HEK293 (cell line): Measurements from ENCODE around the gene CHST3.
"Not testable (repeated sequence)": the region's sequence is repeated elsewhere in the genome, so short reads cannot be mapped to it uniquely, and the experiment has no call there.

ENCODE experiments used
- CTCF ChIA-PET: fragments of 350-600 bp; formaldehyde crosslinking; extraction: SDS; loops from one replicate; lab custom pipeline; 2021; ENCODE audit warnings: antibody characterized with exemption; lab: Yijun Ruan, JAX
- POLR2A ChIA-PET: fragments of 300-600 bp; formaldehyde crosslinking; extraction: SDS; loops from one replicate; lab custom pipeline; 2020; ENCODE audit warnings: antibody characterized with exemption, inconsistent platforms; lab: Yijun Ruan, JAX
- H3K27ac ChIP-seq: fragments of 200-500 bp; sonication (Bioruptor generic); 2 replicates; pipeline ENCODE4 v1.5.1; 2014; ENCODE audit warnings: low read depth, low read length, control low read depth, inconsistent platforms; ENCODE audit errors: extremely low read depth
- H3K36me3 ChIP-seq, 2 experiments: fragments of 200-500 bp in 1 of 2; sonication (Bioruptor generic) in 1 of 2; 1 replicate in 1 of 2; 2 replicates in 1 of 2; pipeline ENCODE4 v1.5.1; 2014 to 2017; ENCODE audit warnings: inconsistent platforms in 2 of 2, low read length in 2 of 2; ENCODE audit not compliant: control insufficient read depth in 2 of 2, insufficient read depth in 1 of 2
- H3K4me1 ChIP-seq: fragments of 200-500 bp; sonication (Bioruptor generic); 2 replicates; pipeline ENCODE4 v1.5.1; 2014; ENCODE audit warnings: mild to moderate bottlenecking, low read length, inconsistent platforms; ENCODE audit not compliant: control insufficient read depth, insufficient read depth
- H3K4me3 ChIP-seq: 2 replicates; pipeline ENCODE4 v1.5.1; 2011; ENCODE audit warnings: low read depth, mild to moderate bottlenecking, control low read depth, low read length, moderate library complexity
- H3K9me3 ChIP-seq: fragments of 200-500 bp; sonication (Bioruptor generic); 2 replicates; pipeline ENCODE4 v1.5.1; 2014; ENCODE audit warnings: low read depth, low read length, inconsistent platforms; ENCODE audit not compliant: control insufficient read depth, insufficient read depth
- AEBP2 ChIP-seq: fragments of 450-650 bp; formaldehyde crosslinking; IDR thresholded peaks from 2 replicates; pipeline ENCODE4 v1.5.1; 2016; ENCODE audit warnings: missing biosample characterization, missing genetic modification characterization, borderline replicate concordance
- PRDM1 ChIP-seq: fragments of 450-650 bp; formaldehyde crosslinking; IDR thresholded peaks from 2 replicates; pipeline ENCODE4; 2016; ENCODE audit warnings: missing biosample characterization, missing genetic modification characterization
- PRDM10 ChIP-seq: fragments of 450-650 bp; formaldehyde crosslinking; IDR thresholded peaks from 2 replicates; pipeline ENCODE4 v1.5.1; 2016; ENCODE audit warnings: missing biosample characterization, missing genetic modification characterization
- PRDM6 ChIP-seq: fragments of 450-650 bp; formaldehyde crosslinking; IDR thresholded peaks from 2 replicates; pipeline ENCODE4 v1.5.1; 2017; ENCODE audit warnings: missing biosample characterization, missing genetic modification characterization
- RBAK ChIP-seq: fragments of 450-650 bp; formaldehyde crosslinking; IDR thresholded peaks from 2 replicates; pipeline ENCODE4 v1.5.1; 2016; ENCODE audit warnings: missing biosample characterization, missing genetic modification characterization
- ZBTB49 ChIP-seq: fragments of 450-650 bp; formaldehyde crosslinking; IDR thresholded peaks from 2 replicates; pipeline ENCODE4 v1.5.1; 2016; ENCODE audit warnings: missing biosample characterization, missing genetic modification characterization, low read depth
- ZEB2 ChIP-seq: fragments of 450-650 bp; formaldehyde crosslinking; IDR thresholded peaks from 2 replicates; pipeline ENCODE4 v1.5.1; 2016; ENCODE audit warnings: missing biosample characterization, missing genetic modification characterization
- ZFHX2 ChIP-seq: fragments of 450-650 bp; formaldehyde crosslinking; conservative IDR thresholded peaks from 2 replicates; pipeline ENCODE4 v1.5.1; 2016; ENCODE audit warnings: missing biosample characterization, missing genetic modification characterization
- ZNF138 ChIP-seq: fragments of 450-650 bp; formaldehyde crosslinking; IDR thresholded peaks from 2 replicates; pipeline ENCODE4 v1.5.1; 2016; ENCODE audit warnings: missing biosample characterization, missing genetic modification characterization, borderline replicate concordance
- ZNF335 ChIP-seq: fragments of 450-650 bp; formaldehyde crosslinking; conservative IDR thresholded peaks from 2 replicates; pipeline ENCODE4 v1.5.1; 2016; ENCODE audit warnings: missing biosample characterization, missing genetic modification characterization
- ZNF366 ChIP-seq: fragments of 450-650 bp; formaldehyde crosslinking; conservative IDR thresholded peaks from 2 replicates; pipeline ENCODE4 v1.5.1; 2016; ENCODE audit warnings: missing biosample characterization, missing genetic modification characterization
- ZNF488 ChIP-seq: fragments of 450-650 bp; formaldehyde crosslinking; IDR thresholded peaks from 2 replicates; pipeline ENCODE4 v1.5.1; 2016; ENCODE audit warnings: missing biosample characterization, missing genetic modification characterization
- ZNF501 ChIP-seq: fragments of 450-650 bp; formaldehyde crosslinking; IDR thresholded peaks from 2 replicates; pipeline ENCODE4 v1.5.1; 2016; ENCODE audit warnings: missing biosample characterization, missing genetic modification characterization
- ZNF596 ChIP-seq: fragments of 450-650 bp; IDR thresholded peaks from 2 replicates; pipeline ENCODE4 v1.5.0; 2018; ENCODE audit warnings: missing biosample characterization, mild to moderate bottlenecking, missing genetic modification characterization, moderate library complexity
- ZNF621 ChIP-seq: fragments of 450-650 bp; formaldehyde crosslinking; IDR thresholded peaks from 2 replicates; pipeline ENCODE4 v1.5.1; 2017; ENCODE audit warnings: missing biosample characterization, missing genetic modification characterization

Gene CHST3

GRCh38 chr10:71918992-71919391 lies 45.2 kb upstream of the CHST3 start:
- ChIA-PET CTCF (interaction anchor here (0.6 to 2.5 kb wide), 3 partner anchors 22 to 257 kb away, joined by 5 to 13 read pairs (median 5); no protein-coding TSS in a partner anchor), POLR2A (no interaction called here)
- H3K9me3 ChIP-seq, result no peaks in the 10 kb centered on the region
- no peak overlapping the region for H3K4me3 ChIP-seq
- TF ChIP-seq AEBP2 (tag by site-specific recombination) (no peak), ZNF138 (tag by site-specific recombination) (no peak), ZNF596 (tag by site-specific recombination) (no peak), ZNF501 (tag by site-specific recombination) (no peak), PRDM6 (no peak), ZNF488 (no peak), ZBTB49 (tag by site-specific recombination) (no peak), RBAK (no peak), ZNF621 (tag by site-specific recombination) (no peak)
- TF ChIP-seq, all 188 proteins: peak for 0
- H3K4me1 ChIP-seq, result peaks cover 11% of the 10 kb centered on the region; the same call in 1 of the 2 replicates
- H3K36me3 ChIP-seq, result no peaks in the 10 kb centered on the region
- H3K27ac ChIP-seq, result no peak overlapping the region

GRCh38 chr10:71919956-71920539 lies 44.1 kb upstream of the CHST3 start:
- CTCF ChIA-PET, result interaction anchor here (0.6 to 2.5 kb wide), 4 partner anchors 23 to 158 kb away, joined by 3 to 13 read pairs (median 3); no protein-coding TSS in a partner anchor

More at GRCh38 chr10:71919956-71920539, 44.1 kb upstream of the CHST3 start:
- H3K4me3 ChIP-seq, H3K36me3 ChIP-seq, POLR2A ChIA-PET, H3K27ac ChIP-seq, H3K9me3 ChIP-seq: not testable (repeated sequence)
- peak; percentile 31; the same call in 1 of the 2 replicates for TF ChIP-seq ZFHX2 (tag by site-specific recombination)
- TF ChIP-seq PRDM1, result peak; percentile 73
- TF ChIP-seq ZEB2 (tag by site-specific recombination), result 0 out of 2 replicates have a peak, but pooled peaks have one; percentile 12
- peak; percentile 24 for TF ChIP-seq ZNF335 (tag by site-specific recombination)
- 0 out of 2 replicates have a peak, but pooled peaks have one; percentile 5 for TF ChIP-seq PRDM10 (tag by site-specific recombination)
- TF ChIP-seq ZNF366 (tag by site-specific recombination), result peak; percentile 20; the same call in 1 of the 2 replicates
- TF ChIP-seq, all 188 proteins: peak for 6; not testable (repeated sequence) for 182
- H3K4me1 ChIP-seq, result peaks cover 11% of the 10 kb centered on the region; the same call in 1 of the 2 replicates
